Activated CD4-positive, alpha-beta T cell treated with anti-CD3 and anti-CD28 coated beads, Interleukin-2, amount 50 U/mL, for 1 hour (primary cell): ENCODE data around the gene AUTS2.

Experiments used
- DNase-seq: peaks from one replicate; pipeline ENCODE4 v3.0.0-alpha.2; 2020

AUTS2 gene

GRCh38 chr7:70098905-70099672 lies 500.8 kb downstream of the AUTS2 start:
- DNase-seq = no peak

GRCh38 chr7:70104243-70104642 lies 506.0 kb downstream of the AUTS2 start:
- no peak for DNase-seq

DNA sequence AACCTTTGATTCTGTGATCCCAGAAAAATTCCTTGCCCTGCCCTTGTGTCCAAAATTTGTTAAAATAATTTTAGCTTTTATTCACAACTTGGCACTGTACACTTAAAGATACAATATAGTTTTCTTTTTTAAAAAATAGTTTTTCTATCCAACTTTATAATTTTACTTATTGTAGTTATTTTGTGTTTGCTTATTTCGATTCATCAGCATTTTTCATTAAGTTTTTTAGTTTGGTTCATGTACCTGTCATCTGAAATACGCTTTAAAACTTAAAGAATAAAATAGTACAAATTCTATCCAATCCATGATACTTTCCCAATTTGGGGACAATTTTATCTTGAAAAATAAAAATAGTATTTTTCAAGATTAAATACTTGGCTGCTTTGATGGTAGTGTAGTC lies 514.8 kb downstream of the AUTS2 start:
- DNase-seq = no peak

DNA sequence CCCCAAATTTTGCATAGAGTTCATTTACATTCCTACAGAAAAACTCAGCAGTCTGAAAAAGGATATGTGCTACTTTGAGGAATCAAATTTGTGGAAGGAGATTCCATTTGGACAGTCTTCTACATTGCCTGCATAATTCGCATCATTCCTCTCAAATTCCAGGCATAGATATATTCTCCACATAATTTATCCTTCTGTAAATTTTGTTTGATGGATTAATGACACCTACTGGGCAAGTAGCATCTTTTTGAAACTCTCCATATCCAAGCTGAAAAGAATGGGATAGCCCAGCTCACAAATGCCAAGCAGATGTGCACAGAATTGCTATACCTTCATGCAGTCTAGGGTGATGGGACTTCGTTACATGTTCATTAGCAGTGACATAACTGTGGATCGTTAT lies 515.3 kb downstream of the AUTS2 start:
- DNase-seq = no peak

- no peak for DNase-seq
Observed at GRCh38 chr7:70114806-70115205, 516.5 kb downstream of the AUTS2 start.

DNA sequence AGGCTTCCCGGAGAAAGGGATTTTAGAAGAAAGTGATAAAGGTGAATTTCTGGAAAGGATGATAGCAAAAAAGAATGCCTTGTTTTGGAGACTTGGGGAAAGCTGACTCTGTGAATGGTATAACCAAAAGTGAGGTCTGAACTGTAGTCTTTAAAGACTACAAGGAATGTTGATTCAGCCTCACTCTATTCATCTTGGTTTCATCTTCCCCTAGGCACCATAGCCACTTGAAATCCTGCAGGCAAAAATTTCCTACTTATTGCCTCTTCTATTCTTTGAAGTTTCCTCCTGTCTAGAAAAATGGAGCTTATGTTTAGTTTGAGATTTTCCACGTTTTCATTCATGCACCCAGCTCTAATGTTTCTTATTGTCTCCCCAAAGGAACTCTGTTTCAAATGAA lies 518.0 kb downstream of the AUTS2 start:
- DNase-seq = no peak

- no peak for DNase-seq
Observed at GRCh38 chr7:70116867-70117266, 518.6 kb downstream of the AUTS2 start.

- no peak for DNase-seq
Observed at GRCh38 chr7:70120851-70121250, 522.6 kb downstream of the AUTS2 start.

DNA sequence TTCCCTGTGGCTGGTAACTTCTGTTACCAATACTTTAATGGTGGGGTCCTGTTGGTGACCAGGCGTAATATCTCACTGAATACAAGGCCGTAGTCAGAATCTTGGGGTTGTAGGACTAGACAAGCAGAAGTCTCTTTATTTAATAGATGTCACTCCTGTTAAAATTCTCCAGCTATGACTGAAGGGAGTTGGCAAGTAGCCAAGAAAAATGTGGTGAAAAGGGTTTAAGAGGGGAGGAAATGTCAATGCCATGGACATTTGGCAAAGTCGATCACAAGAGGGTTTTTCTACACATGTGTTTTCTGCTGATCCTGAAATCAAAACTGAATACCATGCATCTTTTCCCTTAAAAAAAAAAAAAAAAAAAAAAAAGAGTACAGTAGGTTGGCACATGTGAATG lies 533.5 kb downstream of the AUTS2 start:
- no peak for DNase-seq

- DNase-seq = no peak
Observed at GRCh38 chr7:70132226-70132851, 534.1 kb downstream of the AUTS2 start.

DNA sequence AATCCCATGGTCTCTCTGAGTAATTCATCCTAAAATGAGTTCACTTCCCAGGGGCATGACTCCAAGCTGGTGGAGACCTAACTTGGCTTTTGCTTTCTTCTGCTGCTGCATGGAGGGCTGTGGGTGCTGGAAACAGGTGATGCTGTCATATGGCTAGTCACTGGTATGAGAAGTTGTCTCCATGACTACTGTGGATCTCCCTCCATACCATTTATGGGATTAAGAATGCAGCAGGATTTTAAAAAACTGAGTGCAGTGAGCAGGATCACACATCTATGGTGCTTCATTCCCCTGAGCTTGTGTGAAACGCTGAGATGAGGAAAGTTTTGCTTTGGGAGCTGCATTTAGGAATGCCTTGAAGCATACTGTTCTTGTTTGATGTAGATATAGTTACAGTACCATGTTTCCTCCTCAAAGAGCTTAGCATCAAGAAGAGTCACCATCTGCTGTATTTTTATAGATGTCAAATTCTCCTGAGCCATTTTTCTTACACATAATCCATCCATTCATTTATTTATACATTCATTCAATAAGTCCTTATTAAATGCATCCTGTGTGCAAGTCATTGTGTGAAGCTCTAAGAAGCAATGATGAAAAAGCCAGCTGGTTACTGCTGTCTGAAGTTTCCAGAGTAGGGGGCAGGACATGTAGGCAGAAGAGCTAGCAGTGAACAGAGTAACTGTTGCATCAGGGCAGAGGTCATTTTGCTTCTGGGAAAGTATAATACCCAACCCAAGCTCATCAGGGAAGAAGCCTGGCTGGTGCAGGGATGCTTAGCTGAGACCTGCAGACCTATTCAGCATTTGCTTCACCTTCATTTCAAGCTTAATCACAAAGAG lies 534.8 kb downstream of the AUTS2 start:
- no peak for DNase-seq

- no peak for DNase-seq
Observed at GRCh38 chr7:70134029-70134770, 535.9 kb downstream of the AUTS2 start.

DNA sequence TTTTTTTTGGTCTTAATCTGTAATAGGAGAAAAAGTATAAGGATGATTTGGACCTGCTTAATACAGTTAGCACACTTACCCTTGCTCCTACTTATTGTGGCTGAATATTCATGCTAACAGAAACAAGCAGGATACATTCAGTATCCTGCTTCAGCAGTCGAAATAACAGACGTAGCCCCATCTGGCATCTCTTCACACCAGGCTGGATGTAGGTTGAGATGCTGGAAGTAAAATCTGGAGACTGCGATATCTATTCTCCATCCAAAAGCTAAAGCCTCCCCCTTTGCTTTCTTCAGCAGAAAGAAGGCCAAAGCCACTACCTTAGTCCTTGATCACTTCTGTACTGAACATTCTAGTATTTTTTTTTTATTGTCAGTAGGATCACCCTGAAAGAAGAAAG lies 537.4 kb downstream of the AUTS2 start:
- DNase-seq = no peak

- DNase-seq = no peak
Observed at GRCh38 chr7:70137126-70137525, 538.9 kb downstream of the AUTS2 start.

- no peak for DNase-seq
Observed at GRCh38 chr7:70142247-70142932, 544.1 kb downstream of the AUTS2 start.

DNA sequence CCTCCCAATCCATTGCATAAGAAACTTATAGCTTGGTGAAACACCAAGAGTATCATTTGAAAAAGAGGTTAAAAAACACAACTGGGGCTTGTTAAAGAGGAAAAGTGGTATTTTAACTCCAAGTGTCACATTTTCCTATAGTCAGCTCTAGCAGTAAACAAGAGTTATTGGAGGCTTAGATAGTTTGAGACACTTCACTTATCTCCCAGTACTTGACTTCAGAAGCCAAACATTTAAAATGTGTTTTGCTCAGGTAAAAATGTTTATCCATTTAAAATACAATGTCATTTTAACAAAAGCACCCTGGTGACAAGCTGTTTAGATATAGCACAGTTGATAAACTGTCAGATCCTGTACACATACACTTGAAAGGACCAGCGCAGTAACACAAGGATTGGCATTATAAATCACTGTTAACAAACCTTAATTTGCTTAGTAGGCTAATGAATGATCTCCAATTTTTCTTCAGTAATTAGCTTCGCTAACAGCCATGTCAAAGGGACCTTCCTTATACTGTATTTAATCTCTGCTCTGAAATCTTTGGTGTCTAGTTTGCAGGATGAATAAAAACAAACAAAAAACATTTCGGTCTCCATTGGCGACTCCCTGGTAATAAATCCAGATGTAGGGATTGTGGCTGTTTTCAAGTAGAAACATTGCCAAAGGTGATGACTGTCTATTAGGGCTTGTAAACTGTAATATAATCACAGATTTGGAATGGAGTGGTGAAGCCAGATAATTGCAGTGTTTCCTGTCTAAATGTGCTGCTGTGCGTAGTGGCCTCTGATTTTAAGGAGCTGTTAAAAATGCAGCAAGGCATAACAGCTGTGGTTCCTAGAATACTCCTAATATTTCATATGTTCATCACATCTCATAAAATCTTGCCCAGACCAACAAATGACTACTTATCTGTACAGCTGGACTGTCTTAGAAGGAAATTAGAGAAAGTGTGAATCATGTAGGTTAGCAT lies 545.1 kb downstream of the AUTS2 start:
- DNase-seq = no peak

DNA sequence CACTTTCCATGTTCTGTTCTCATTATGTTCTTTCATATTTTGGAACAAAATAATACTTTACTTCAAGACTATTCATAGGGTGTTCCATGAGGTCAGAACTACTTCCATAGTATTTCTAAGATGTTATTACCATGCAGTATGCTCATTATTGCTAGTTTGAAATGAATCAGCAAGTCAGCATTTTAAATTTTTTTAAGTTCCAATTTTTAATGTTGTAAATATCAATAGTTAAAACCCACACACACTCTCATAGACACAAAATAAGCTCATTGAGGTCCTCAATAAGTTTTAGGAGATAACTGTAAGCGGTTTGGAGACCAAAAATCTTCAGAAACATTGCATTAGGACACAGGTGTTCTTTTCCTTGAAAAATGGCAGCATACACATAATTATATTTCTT lies 550.7 kb downstream of the AUTS2 start:
- no peak for DNase-seq

DNA sequence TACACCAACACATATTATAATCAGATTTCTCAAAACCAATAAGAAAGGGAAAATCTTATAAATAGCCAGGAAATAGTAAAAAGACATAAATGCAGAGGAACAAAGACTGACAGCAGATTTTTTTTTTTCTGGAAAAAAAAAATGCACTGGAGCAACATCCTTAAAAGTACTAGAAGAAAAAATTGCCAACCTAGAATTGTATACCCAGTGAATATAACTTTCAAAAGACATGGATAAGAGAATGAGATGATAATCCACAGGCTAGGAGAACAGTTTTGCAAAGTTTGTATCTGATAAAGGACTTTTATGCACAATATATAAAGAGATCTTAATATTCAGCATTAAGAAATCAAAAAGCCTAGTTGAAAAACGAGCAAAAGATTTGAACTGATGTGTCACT lies 554.0 kb downstream of the AUTS2 start:
- no peak for DNase-seq

GRCh38 chr7:70153933-70154332 lies 555.7 kb downstream of the AUTS2 start:
- no peak for DNase-seq

DNA sequence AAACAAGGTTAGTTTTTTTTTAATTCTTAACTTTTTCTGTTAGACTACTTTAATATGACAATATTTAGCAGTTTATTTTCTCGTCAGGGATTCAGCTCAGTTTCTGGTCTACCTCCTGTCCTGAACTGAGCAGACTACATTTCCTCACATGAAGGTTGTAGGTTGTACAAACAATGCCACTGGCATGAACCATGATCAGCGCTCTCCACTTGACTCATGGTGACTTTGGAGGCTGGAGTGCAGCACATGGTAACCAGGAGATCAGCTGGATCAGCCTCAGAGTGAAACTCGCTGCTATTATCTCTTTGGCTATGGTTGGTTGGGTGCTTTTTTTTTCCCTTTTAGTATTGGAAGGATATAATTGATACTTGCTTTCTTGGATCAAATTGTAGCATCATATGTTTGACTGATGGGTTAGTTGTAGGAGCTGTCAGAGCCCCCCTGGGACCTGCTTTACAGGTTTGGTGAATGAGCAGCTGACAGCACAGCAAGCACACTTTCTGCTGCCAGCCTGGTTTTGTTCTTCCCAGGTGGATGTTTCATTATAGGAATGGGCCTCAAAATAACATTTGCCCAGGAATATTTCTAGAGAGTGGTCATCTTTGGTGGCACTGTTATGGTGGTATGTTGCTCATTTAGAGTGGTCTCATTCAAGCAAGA lies 556.4 kb downstream of the AUTS2 start:
- DNase-seq = no peak

DNA sequence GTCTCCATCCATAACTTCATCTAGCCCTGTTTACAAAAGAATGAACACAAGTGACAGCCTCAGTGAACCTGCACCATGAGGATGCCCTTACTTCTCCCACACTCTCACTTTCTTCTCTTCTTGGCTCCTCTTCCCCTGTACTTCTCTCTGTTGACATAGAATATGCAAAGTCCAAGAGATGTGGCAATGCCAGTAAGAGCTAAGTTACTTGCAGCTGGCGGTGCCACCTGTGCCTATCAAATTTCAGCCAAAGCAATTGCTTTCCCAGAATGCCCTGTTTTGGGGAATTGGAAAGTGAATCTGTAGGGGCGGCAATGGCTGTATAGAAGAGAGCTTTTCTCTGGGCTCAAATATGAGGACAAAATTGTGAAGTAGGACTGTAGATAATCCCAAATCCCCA lies 557.8 kb downstream of the AUTS2 start:
- no peak for DNase-seq
